Measurements from ENCODE around the gene PPP4C.

- TF ChIP-seq, protein P1, sequence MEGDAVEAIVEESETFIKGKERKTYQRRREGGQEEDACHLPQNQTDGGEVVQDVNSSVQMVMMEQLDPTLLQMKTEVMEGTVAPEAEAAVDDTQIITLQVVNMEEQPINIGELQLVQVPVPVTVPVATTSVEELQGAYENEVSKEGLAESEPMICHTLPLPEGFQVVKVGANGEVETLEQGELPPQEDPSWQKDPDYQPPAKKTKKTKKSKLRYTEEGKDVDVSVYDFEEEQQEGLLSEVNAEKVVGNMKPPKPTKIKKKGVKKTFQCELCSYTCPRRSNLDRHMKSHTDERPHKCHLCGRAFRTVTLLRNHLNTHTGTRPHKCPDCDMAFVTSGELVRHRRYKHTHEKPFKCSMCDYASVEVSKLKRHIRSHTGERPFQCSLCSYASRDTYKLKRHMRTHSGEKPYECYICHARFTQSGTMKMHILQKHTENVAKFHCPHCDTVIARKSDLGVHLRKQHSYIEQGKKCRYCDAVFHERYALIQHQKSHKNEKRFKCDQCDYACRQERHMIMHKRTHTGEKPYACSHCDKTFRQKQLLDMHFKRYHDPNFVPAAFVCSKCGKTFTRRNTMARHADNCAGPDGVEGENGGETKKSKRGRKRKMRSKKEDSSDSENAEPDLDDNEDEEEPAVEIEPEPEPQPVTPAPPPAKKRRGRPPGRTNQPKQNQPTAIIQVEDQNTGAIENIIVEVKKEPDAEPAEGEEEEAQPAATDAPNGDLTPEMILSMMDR (IDR thresholded peaks at IDR 0.05) = no peak
- peak in 1 of 3 donors; percentile 55 for TF ChIP-seq POLR2AphosphoS5 (IDR thresholded peaks at IDR 0.05)
These were observed 28.7 kb downstream of the PPP4C start for GRCh38 chr16:30104492-30104891.
